Liver (tissue), 9 donors: ENCODE results near the gene RNF217. TPM values are rescaled to one million over a fixed set of nuclear protein-coding genes. Genes with fewer than 3 reads are reported as not detected.

Source experiments
- DNase-seq: peaks from one replicate; pipeline ENCODE4 v3.0.0-alpha.2; 2017; ENCODE audit warnings: low spot score
- H3K27ac ChIP-seq, 2 donors: one replicate each; pipeline ENCODE4 v1.7.0; 2013; ENCODE audit warnings: inconsistent platforms in 2 of 2, low read length in 2 of 2, control low read depth in 1 of 2, low read depth in 1 of 2, mild to moderate bottlenecking in 1 of 2
- H3K27me3 ChIP-seq, 4 donors: one replicate each; pipeline versions ENCODE4 v1.6.1 to v1.7.0; 2013; ENCODE audit warnings: low read length in 3 of 4, inconsistent platforms in 1 of 4, mild to moderate bottlenecking in 1 of 4, moderate library complexity in 1 of 4; ENCODE audit not compliant: control insufficient read depth in 4 of 4, insufficient read depth in 4 of 4
- H3K36me3 ChIP-seq, 4 donors: one replicate each; pipeline versions ENCODE4 v1.6.1 to v1.7.0; 2013; ENCODE audit warnings: low read length in 3 of 4, mild to moderate bottlenecking in 3 of 4, low read depth in 1 of 4, moderate library complexity in 1 of 4; ENCODE audit not compliant: control insufficient read depth in 4 of 4, insufficient read depth in 3 of 4
- H3K4me1 ChIP-seq, 4 donors: one replicate each; pipeline versions ENCODE4 v1.6.1 to v1.7.0; 2013; ENCODE audit warnings: low read length in 3 of 4, mild to moderate bottlenecking in 3 of 4, moderate library complexity in 1 of 4; ENCODE audit not compliant: control insufficient read depth in 4 of 4, insufficient read depth in 4 of 4
- H3K4me3 ChIP-seq, 3 donors: one replicate each; pipeline versions ENCODE4 v1.6.1 to v1.7.0; 2013; ENCODE audit warnings: low read length in 3 of 3, control low read depth in 1 of 3, low read depth in 1 of 3, mild to moderate bottlenecking in 1 of 3
- H3K9ac ChIP-seq, 2 donors: one replicate each; pipeline ENCODE4 v1.7.0; 2013; ENCODE audit warnings: low read length in 2 of 2, mild to moderate bottlenecking in 2 of 2, moderate library complexity in 2 of 2, control low read depth in 1 of 2, low read depth in 1 of 2
- H3K9me3 ChIP-seq, 4 donors: one replicate each; pipeline versions ENCODE4 v1.6.1 to v1.7.0; 2013; ENCODE audit warnings: low read length in 3 of 4; ENCODE audit not compliant: control insufficient read depth in 4 of 4
- ATF3 ChIP-seq: IDR thresholded peaks from 2 replicates; pipeline ENCODE4 v1.6.1; 2016; ENCODE audit warnings: antibody characterized with exemption
- EGR1 ChIP-seq, 2 donors: IDR thresholded peaks; 2 replicates each; pipeline ENCODE4 v1.6.1; 2016 to 2018; ENCODE audit warnings: antibody characterized with exemption in 2 of 2, low read depth in 2 of 2
- FOXA1 ChIP-seq: IDR thresholded peaks from 2 replicates; pipeline ENCODE4 v1.6.1; 2016; ENCODE audit warnings: antibody characterized with exemption
- FOXA2 ChIP-seq: IDR thresholded peaks from 2 replicates; pipeline ENCODE4 v1.6.1; 2016; ENCODE audit warnings: antibody characterized with exemption
- HNF4A ChIP-seq, 2 donors: conservative IDR thresholded peaks; 2 replicates each; pipeline ENCODE4 v1.6.1; 2016; ENCODE audit warnings: antibody characterized with exemption in 2 of 2, mild to moderate bottlenecking in 2 of 2
- HNF4G ChIP-seq: IDR thresholded peaks from 2 replicates; pipeline ENCODE4 v1.6.1; 2016; ENCODE audit warnings: antibody characterized with exemption
- JUND ChIP-seq, 2 donors: IDR thresholded peaks; 2 replicates each; pipeline ENCODE4 v1.6.1; 2016; ENCODE audit warnings: antibody characterized with exemption in 2 of 2
- MAX ChIP-seq: IDR thresholded peaks from 2 replicates; pipeline ENCODE4 v1.6.1; 2016; ENCODE audit warnings: antibody characterized with exemption
- NR2F2 ChIP-seq: IDR thresholded peaks from 2 replicates; pipeline ENCODE4 v1.6.1; 2016; ENCODE audit warnings: antibody characterized with exemption
- RAD21 ChIP-seq, 2 donors: IDR thresholded peaks; 2 replicates each; pipeline ENCODE4 v1.6.1; 2016; ENCODE audit warnings: antibody characterized with exemption in 2 of 2, mild to moderate bottlenecking in 2 of 2
- REST ChIP-seq: IDR thresholded peaks from 2 replicates; pipeline ENCODE4 v1.6.1; 2016; ENCODE audit warnings: antibody characterized with exemption, mild to moderate bottlenecking
- RXRA ChIP-seq, 2 donors: IDR thresholded peaks; 2 replicates each; pipeline ENCODE4 v1.6.1; 2017 to 2018; ENCODE audit warnings: antibody characterized with exemption in 2 of 2, mild to moderate bottlenecking in 1 of 2
- YY1 ChIP-seq: IDR thresholded peaks from 2 replicates; pipeline ENCODE4 v1.6.1; 2016; ENCODE audit warnings: antibody characterized with exemption, mild to moderate bottlenecking
- ZBTB33 ChIP-seq: IDR thresholded peaks from 2 replicates; pipeline ENCODE4 v1.6.1; 2016; ENCODE audit warnings: antibody characterized with exemption
- WGBS: extraction: QIAGEN DNeasy Blood & Tissue Kit; methylation state at CpG from one replicate; pipeline ENCODE4 v1.1.7; 2013; 5-methylcytosine and 5-hydroxymethylcytosine counted together
- polyA plus RNA-seq, 2 donors: library from polyadenylated mRNA; stranded (reverse) in 1 of 2; unstranded in 1 of 2; fragments of 200-250 nt in 1 of 2; fragments of >200 nt in 1 of 2; fragmentation: Nextera tagmentation in 1 of 2; extraction: Ambion mirVana in 1 of 2; gene quantifications; one replicate each; pipeline versions ENCODE4 v1.2.1 to v1.2.3, GENCODE V29; 2013 to 2015
- total RNA-seq, 2 donors: library from RNA; depleted of rRNA; stranded (reverse); fragments of >200 nt; gene quantifications; one replicate each; pipeline ENCODE4 v1.2.3, GENCODE V29; 2014
- TF ChIP-seq, protein P1 (sequence below): fragments of 150-350 bp; IDR thresholded peaks from 2 replicates; pipeline ENCODE4 v1.5.1; 2017; ENCODE audit warnings: improper control_type of control experiment, low read depth, low read length; ENCODE audit not compliant: missing input control
- donor health status: healthy.
- donor health status: healthy.
- donor health status: healthy.
- donor health status: healthy.
- donor health status: healthy.

RNF217 gene
- total and polyA plus RNA-seq, 4 donors = 2.3 to 18.3 (median 4.1) TPM

DNA sequence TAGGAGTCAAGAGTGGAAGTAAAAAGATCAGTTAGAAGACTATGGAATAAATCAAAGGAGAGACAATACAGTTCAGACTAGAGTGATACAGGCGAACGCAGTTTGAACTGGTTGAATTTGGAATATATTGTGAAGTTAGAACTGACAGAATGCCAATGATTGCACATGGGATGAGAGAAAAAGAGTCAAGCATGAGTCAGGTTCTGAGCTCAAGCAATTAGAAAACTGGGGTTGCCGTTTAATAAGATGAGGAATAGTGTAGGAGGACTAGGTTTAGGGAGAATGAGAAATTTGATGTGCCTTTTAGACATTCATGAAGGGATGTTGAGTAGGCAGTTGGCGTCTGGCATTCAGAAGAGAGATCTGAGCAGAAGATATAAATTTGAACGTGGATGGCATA is 8.0 kb downstream of the RNF217 start (continued):
- TF ChIP-seq ATF3 (no peak), RAD21 (IDR thresholded peaks at IDR 0.05) (no peak), FOXA2 (no peak), FOXA1 (no peak), JUND (IDR thresholded peaks at IDR 0.05) (no peak), MAX (no peak)

DNA sequence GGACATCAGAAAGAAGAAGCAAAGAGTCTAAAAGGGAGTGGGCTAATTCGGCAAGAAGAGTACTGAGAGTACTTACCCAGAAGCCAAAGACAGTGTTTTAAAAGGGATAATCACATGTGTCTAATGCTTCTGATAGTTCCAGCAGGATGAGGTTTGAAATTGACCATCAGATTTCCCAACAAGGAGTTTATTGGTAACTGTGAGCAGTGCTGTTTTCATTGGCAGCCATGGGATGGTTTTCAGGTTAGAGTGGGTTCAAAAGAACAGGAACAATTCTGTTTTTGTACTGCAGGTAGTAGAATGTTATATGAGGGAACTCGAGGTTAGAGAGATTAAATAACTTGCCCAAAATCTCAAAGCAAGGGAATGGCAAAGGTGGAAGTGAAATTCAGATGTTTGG is 8.5 kb downstream of the RNF217 start:
- Histone ChIP-seq H3K27ac (peak overlapping the region; percentile 14 to 49), H3K9ac (no peak overlapping the region), H3K4me1 (peaks cover 4 to 27% (median 13%) of the 10 kb centered on the region in 4 donors), H3K4me3 (no peak overlapping the region), H3K27me3 (no peaks in the 10 kb centered on the region), H3K36me3 (peaks cover 0 to 15% (median 6%) of the 10 kb centered on the region in 4 donors), H3K9me3 (no peaks in the 10 kb centered on the region)
- WGBS = 59% methylated on average over 2 of the region's 2 CpGs
- peak; percentile 38 for TF ChIP-seq YY1
- no peak for TF ChIP-seq HNF4G
- TF ChIP-seq RXRA (IDR thresholded peaks at IDR 0.05) = peak in 1 of 2 donors; percentile 24
- TF ChIP-seq, protein P1, sequence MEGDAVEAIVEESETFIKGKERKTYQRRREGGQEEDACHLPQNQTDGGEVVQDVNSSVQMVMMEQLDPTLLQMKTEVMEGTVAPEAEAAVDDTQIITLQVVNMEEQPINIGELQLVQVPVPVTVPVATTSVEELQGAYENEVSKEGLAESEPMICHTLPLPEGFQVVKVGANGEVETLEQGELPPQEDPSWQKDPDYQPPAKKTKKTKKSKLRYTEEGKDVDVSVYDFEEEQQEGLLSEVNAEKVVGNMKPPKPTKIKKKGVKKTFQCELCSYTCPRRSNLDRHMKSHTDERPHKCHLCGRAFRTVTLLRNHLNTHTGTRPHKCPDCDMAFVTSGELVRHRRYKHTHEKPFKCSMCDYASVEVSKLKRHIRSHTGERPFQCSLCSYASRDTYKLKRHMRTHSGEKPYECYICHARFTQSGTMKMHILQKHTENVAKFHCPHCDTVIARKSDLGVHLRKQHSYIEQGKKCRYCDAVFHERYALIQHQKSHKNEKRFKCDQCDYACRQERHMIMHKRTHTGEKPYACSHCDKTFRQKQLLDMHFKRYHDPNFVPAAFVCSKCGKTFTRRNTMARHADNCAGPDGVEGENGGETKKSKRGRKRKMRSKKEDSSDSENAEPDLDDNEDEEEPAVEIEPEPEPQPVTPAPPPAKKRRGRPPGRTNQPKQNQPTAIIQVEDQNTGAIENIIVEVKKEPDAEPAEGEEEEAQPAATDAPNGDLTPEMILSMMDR = no peak
- no peak for TF ChIP-seq MAX
- no peak for TF ChIP-seq ATF3
- TF ChIP-seq HNF4A (conservative IDR thresholded peaks at IDR 0.05) = peak in 1 of 2 donors; percentile 39
- DNase-seq = no peak

DNA sequence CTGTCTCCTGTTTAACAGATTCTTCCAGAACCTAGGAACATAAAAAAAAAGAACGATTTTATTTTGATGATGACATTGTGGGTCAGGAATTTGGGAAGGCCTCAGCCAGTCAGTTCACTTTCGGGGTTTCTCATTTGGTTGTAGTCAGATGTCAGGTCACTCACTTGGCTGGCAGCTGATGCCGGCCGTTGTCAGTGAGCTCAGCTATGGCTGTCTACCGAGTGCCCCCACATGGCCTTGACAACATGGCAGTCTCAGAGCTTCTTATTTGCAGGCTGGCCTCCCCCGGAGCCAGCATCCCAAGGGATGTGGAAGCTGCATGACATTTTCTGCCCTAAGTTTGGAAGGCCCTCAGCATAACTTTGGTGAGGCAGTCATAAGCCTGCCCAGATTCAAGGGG is 11.5 kb downstream of the RNF217 start:
- Histone ChIP-seq H3K27ac (no peak overlapping the region), H3K4me3 (no peak overlapping the region), H3K9ac (no peak overlapping the region), H3K4me1 (peaks cover 4 to 23% (median 13%) of the 10 kb centered on the region in 4 donors), H3K27me3 (no peaks in the 10 kb centered on the region), H3K36me3 (peaks cover 0 to 19% (median 14%) of the 10 kb centered on the region in 4 donors), H3K9me3 (peaks cover 4 to 7% (median 6%) of the 10 kb centered on the region in 4 donors)
- no peak for DNase-seq
- TF ChIP-seq YY1 (no peak), MAX (no peak), NR2F2 (no peak), FOXA1 (no peak), RAD21 (IDR thresholded peaks at IDR 0.05) (no peak), EGR1 (IDR thresholded peaks at IDR 0.05; ENCODE audit: low read depth in 2 of 2) (no peak), HNF4A (conservative IDR thresholded peaks at IDR 0.05) (no peak), ZBTB33 (no peak), JUND (IDR thresholded peaks at IDR 0.05) (no peak), REST (no peak), FOXA2 (no peak)
- 94% methylated on average over 6 of the region's 6 CpGs for WGBS
